GM19328 (cell line): ENCODE results near the gene SULT2B1.
"Not testable (repeated sequence)": the region's sequence is repeated elsewhere in the genome, so short reads cannot be mapped to it uniquely, and the experiment has no call there.

ENCODE experiments used
- ATAC-seq: cut with Tn5 transposase; IDR thresholded peaks from one replicate; pipeline ENCODE4 v1.9.1; 2021; ENCODE audit warnings: mild to moderate bottlenecking, moderate library complexity; ENCODE audit not compliant: unreplicated experiment

The SULT2B1 gene

DNA sequence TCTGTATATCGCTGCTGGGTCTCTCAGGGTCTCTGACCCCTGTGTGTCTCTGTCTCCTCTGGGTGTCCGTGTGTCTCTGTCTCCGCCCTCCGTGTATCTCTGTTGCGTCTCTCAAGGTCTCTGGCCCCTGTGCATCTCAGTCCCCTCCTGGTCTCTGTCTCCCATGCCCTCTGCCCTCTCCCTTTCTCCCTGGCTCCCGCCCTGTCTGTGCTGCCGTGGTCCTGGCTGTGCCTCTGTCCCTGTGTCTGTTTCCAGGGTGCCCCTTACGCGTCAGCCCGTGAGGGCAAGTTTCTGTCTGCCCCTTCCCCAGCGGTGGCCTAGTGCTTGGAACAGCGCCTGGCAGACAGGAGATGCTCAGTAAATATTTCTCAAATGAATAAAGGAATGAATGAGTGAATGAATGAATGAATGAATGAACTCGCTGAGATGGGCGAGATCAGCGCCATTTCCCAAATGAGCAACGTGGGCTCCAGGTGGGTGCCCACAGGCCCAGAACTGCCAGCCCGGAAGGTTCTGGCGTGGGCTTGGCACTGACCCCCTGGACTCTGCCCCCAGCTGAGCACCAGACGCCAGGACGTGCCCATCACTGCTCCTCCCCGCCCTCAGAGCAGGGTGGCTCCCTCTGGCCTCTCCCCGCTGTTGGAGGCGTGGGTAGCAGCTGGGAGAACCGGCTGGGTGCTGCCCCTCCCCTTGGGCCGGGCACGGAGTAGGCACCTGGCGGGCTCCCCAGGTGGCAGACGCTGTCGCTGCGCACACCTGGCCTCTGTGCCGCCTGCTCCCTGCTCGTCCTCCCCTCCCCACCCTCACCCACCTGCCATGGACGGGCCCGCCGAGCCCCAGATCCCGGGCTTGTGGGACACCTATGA, at the start of gene SULT2B1:
SULT2B1 (plus strand) TSS at position 736 of the 866 bp plus-strand sequence; CDS start at position 817, 81 bp downstream.
- no peak for ATAC-seq

DNA sequence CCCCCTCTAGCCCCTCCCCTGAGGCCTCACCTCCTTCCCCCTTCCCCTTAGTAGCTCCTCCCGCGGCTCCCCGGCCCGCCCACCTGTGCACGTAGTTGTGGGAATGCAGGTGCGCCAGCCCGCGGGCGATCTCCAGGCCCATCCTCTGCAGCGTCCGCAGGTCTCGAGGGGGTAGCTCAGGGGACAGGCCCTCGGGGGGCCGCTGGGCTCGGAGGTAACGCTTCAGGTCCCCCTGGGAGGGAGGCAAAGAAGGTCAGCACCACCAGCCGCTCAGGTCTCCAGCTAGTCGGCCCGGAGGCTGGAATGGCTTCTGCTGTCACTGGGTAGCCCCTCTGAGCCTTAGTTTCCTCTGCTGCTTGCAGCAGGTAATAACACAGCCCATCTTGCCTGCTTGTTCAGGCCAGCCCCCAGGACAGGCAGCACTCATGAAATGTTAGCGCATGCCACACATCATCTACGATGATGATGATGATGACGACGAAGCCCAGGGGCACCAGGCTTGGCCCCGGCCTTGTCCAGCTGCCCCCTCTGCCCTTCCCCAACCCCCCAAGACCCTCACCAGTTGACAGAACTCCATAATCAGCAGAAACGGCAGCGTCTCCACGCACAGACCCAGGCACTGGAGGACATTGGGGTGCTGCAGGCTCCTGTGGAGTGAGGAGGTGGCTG, 49.5 kb upstream of the SULT2B1 start:
- ATAC-seq = no peak

DNA sequence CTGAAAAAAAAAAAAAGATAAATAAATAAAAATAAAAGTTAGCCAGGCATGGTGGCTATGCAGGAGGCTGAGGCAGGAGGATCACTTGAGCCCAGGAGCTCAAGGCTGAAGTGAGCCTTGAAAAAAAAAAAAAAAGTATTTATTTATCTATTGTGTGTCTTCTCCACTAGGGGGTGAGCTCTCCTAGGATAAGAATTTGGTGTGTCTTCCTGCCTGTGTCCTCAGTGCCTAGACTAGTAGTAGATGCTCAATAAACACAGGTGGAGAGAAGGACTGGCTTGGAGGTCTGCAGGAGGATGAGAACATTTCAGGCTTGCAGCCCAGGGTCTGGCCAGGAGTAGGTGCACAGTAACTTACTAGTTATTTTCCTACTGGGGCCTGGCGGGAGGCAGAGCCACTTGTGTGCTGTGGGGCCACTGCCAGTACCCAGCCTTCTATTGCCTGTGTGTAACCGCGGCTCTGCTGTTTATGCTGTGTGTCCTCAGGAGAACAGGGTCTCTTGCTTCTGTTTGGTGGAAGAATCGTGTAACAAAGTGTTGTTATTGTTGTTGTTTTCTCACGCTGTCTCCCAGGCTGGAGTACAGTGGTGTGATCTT, 45.7 kb upstream of the SULT2B1 start:
- ATAC-seq = no peak

DNA sequence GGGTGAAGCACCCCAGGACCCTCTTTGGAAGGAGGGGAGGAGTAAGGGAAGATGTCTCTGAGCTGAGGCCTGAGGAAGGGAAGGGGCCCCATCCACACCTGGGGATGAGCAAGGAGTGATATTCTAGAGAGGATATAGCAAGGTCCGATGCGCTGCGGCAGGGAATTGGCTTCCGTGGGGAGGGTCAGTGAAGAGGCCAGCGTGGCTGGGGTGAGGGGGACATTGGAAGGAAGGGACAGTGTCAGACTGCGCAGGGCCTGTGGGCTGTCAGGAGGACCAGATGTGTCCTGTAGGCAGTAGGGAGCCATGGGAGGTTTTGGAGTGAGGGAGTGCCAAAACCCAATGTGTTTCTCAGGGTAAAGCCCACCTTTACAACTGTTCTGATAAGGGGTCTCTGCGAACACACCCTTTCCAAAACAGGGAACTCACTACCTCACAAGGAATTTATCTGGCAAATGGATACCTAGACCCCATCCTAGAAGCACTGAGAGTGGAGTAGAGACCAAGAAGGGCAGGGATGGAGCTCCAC, 44.0 kb upstream of the SULT2B1 start:
- ATAC-seq = no peak

DNA sequence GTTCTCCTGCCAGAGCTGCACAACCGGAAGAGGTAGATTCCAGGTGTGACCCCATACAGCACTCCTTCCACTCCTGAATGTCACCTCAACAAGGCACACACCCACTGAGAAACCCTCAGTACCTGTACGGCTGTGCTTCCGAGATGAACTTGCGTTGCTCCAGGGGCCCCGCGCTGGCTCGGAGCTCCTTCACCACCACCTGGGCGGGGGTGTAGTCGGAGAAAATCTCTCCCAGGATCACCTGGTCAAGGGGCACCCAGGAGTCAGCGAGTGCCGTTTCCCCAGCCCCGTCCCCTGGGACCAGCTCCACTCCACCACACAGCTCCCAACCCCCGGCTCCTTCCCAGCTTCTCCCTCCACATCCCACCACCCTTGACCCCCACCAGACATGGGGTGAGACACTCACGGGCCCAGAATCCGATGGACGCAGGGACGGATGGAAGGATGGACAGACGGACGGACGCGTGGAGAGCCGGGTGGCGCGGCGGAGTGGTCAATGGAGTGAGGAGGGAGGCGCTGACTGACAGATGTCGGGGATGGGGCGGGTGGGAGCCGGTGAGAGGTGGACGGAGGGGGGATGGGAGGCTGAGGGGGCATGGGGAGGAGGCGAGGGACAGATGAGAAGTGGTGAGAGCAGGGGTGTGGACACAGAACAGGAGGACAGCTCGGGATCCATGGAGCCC, 43.1 kb upstream of the SULT2B1 start:
- no peak for ATAC-seq

DNA sequence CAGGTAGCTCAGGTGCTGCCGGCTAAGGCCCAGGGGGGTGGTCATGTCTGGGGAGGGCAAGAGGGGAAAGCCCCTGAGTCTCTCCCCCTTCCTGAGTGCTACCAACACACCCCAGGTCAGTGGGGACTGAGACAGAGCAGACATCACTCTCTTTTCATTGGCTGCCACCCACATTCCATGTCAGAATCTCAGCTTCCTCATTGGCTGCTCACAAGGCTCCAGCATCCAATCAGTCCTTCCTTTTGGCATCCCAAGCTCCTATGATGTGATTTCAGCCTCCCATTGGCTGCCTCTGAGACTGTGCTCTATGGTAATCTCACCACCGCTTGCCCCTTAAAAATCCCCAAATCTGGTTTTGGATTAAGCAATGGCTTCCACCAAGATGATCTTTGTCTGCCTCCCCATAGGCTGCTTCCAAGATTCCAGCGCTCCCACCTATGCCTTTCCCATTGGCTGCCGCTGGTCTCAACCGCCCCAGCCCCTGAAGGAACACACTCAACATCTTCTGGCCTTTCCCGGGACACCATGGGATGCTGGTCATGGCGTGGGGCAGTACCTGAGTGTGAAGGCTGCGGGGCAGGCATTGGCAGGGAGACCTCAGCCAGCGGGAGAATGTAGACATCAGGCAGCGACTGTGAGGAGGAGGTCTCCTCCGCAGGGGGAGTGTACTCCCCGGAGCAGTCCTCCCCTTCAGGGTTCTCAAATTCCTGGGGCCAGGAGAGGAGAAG, 42.3 kb upstream of the SULT2B1 start:
- ATAC-seq = no peak

DNA sequence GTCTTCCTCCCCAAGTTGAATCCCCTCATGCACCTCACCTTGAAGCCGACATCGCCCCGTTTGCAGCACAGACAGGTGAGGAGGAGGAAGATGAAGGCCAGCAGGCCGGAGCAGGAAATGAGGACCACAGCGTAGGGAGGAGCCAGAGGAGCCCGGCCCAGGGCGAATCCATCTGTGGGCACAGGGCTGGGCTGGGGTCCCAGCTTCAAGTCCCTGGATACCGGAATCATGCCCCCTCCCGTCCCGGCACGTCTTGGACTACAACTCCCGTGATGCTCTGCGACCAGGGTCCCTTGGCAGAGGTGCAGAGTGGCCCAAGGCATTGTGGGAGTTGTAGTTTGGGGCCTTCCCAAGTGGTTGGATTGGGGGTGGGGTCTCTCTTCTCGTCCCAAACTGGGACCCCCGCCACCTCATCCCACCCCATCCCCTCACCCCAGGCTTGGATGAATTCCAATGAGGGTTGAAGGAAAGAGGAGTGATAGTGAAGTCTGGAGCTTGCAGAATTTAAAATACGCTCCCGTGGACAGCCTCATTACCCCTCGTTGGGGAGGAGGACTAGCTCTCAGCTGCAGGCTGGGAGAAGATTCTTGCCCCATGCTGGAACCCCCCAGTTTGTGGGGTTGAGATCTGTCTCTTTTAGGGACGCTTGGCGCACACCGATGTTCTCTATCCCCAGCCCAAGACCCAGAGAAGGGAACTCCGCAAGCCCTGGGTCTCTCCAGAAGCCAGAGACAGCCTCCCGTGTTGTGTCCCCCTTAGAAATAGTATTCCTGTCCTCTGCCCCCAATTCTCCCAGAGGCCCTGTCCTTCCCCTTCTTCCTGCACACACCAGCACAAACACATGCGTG, 41.3 kb upstream of the SULT2B1 start:
- ATAC-seq = no peak

DNA sequence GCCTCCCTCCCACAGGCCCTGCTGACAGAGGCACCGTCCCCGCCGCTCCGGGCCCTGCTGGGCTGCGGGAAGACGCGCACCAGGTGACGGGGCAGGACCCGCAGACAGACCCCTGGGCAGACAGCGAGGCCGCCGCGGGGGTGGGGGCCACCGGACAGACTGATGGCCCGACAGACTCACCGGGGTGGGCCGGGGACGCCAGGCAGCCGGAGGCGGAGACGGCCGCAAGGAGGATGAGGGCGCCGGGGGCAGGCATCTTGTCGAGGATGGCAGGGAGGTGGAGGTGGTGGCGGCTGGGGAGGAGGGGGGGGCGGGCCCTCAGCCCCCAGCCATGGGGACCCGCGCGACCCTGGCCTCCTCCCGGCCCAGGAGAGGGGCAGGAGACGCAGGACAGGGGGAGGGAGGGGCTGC, 40.6 kb upstream of the SULT2B1 start:
- no peak for ATAC-seq

DNA sequence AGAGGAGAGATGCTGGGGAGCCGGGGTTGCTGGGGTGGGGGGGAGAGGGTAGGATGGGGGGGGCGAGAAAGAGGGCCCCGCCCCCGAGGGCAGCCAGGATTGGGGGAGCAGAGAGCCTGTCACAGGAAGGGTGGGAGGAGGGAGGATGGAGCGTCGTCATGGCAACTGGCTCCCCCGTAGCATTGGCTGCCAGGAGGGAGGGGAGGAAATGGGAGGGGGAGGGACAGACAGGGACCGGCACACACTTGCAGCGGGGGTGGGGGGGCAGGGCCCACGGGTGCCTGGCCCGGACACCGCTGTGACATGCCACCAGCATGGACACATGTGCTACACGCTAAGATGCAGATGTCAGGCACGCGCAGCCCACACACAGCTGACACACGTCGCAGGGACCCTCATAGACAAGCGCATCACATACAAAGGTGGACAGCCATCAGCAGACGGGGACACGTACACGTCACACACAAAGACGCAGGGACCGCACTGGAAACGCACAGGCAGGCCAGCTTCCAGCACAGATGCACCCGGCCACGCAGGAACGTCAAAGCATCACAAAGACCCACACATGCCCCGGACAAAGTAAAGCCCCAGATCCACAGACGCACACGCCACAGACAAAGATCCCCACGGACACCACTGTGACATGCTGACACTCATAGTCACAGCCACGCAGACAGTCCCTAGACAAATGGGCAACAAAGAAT, 40.0 kb upstream of the SULT2B1 start, which contains the start of gene LMTK3:
LMTK3 (minus strand) TSS at position 36 of the 704 bp plus-strand sequence. CDS start 259 bp downstream, outside the sequence.
- no peak for ATAC-seq

DNA sequence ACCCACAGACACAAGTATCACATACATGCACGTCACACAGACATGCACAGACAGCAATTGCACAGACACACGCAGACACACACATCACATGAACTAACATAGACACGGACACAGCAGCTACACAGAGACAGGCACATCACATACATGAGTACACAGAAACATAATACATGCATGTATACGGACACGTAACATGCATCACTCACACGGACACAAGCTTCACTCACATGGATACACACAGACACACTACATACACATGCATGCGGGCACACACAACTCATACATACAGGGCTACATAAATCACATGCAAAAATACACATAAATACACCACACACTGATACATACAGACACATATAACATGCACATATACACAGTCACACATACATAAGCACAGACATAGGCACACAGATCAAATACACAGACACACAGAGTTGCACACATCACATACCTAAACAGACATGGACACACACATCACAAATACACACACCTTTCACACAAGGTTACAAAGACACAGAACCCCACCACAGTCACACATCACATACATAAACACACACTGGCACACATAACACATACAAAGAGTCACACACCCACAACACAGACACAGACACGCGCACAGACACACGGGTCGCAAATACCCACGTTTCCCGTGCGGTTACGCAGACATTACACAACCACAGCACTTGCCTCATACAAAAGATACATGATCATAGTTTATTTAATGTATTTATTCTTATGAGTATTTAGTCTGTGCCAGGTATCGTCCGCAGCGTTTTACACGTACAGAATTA, 39.3 kb upstream of the SULT2B1 start:
- ATAC-seq = no peak

DNA sequence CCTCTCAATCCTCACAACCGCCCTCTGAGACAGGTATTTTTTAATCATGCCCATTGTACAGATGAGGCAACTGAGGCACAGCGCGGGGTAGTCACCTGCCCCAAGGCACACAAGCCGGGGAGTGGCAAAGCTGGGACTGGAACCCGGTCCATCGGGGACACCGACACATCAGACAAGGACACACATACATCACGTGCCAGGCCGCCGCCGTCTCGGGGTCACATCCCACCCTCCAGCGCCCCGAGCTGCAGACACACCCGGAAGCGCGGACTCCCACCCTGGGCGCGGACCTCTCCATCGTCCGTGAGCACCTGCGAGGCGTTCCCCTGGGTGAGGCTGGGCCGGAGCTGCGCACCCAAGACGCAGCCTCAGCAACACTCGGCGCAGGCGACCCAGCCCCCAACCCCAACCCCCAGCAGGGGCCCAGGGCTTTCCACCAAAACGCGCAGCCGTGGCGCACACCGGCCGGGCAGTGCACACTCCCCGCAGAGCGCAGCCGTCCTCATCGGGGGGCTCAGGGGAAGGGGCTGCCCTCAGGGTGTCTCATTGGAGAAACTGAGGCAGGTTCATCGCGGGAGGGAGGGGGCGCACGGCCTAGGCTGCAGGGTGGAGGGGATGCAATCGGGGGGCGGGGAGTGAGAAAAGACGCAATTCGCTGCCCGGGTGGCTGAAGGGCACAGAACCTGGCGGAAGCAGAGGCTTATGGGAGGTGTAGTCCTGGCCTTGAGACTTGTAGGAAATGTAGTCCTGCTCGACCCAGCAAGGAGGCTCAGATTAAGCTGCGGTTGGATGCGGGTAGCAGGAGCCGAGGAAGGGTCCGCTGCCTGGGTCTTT, 38.5 kb upstream of the SULT2B1 start:
- ATAC-seq = no peak

DNA sequence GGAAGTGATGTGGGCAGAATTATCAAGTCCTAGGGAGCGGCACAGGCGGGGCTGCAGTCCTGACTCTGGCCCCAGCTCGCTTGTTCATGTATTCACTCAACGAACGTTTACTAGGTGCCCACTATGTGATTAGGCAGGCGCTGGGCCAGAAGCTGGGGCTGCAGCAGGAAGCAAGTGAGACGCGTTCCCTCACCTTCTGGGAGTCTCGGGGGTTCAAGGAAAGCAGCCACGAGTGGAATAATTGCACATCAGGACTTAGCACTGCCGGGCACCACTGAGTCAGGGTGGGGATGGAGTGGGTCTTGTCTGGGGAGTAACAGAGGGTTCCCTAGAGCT, 37.9 kb upstream of the SULT2B1 start:
- ATAC-seq = no peak

DNA sequence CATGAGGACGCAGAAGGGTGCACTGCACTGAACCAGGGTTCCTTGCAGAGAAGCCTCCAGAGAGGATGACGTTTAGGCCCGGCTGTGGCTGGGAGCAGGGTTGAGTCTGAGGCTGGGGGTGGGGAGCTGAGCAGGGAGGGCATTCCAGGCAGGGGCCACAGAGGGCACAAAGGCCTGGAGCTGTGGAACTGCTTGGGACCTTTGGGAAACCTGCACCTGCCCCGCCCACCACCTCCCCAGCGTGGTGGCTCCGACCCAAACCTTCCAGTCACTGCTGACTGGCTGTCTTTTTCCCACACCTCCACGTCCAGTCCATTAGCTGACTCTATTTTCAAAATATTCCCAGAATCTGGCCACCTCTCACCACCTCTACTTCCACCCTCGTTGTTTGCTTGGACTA, 35.4 kb upstream of the SULT2B1 start:
- ATAC-seq = no peak

DNA sequence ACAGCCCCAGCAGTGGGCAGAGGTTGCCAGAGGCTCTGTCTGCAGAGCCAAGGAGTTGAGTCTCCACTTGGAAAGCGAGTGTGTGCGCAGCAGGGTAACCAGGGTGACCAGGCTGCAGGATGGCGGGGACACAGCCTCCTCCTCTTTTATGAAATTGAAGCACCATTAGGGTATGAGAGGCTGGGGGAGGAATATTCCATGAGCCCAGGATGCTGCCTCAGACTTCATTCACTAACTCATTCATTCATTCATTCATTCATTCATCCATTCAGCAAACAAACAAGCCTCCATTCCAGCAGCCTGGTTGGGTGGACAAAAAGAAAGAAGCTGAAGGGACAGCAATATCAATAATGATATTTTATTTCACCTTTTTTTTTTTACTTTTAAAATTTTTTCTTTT, 33.8 kb upstream of the SULT2B1 start:
- ATAC-seq = no peak

DNA sequence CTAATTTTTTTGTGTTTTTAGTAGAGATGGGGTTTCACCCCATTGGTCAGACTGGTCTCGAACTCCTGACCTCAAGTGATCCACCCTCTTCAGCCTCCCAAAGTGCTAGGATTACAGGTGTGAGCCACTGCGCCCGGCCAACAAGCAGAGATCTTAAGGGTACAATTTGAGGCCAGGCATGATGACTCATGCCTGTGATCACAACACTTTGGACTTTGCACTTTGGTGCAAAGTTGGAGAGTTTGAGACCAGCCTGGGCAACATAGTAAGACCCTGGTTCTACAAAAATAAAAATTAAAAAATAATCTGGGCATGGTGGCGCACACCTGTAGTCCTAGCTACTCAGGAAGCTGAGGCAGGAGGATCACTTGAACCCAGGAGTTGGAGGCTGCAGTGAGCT, 32.5 kb upstream of the SULT2B1 start:
- not testable (repeated sequence) for ATAC-seq

DNA sequence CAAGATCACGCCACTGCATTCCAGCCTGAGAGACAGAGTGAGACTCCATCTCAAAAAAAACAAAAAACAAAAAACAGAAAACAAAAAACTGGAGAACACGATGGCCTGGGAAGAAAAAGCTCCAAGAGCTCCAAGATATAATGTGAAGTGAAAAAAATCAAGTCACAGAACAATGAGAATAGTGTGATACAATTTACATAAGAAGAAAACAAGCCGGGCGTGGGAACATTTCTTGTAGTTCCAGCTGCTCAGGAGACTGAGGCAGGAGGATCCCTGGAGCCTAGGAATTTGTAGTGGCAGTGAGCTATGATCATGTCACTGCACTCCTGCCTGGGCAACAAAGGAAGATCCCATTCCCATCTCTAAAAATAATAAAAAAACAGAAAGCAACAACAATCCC, 31.8 kb upstream of the SULT2B1 start:
- no peak for ATAC-seq

DNA sequence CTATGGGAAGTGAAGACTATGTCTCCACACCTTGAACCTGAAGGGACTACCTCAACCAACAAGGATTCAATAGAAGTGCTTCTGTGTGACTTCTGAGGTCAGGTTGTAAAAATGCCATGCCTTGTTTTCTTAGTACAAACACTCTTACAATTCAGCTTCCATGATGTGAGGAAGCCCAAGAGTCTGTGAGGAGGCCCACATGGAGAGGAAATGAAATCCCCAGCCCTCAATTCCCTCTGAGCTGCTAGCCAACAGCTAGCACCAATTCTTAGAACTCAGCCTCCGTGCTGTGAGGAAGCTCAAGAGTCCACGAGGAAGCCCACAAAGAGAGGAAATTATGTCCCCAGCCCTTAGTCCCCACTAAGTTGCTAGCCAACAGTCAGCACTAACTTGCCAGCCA, 27.8 kb upstream of the SULT2B1 start:
- ATAC-seq = no peak
